PC-9 (cell line): ENCODE results near the gene KRT16. TPM values are rescaled to one million over a fixed set of nuclear protein-coding genes. Genes with fewer than 3 reads are reported as not detected.
A peak's percentile ranks its signal among the peaks of the same experiment; 100 is the strongest.
"Not testable (repeated sequence)": the region's sequence is repeated elsewhere in the genome, so short reads cannot be mapped to it uniquely, and the experiment has no call there.

Experiments
- BruUV-seq: library from RNA; stranded (reverse); fragments of 400-500 nt; replicated peaks from 2 replicates; lab custom pipeline; 2021; lab: Mats Ljungman, UMichigan
- CTCF ChIA-PET: fragments of 300-600 bp; sonication (Branson Sonifier 250); formaldehyde crosslinking; loops from one replicate; lab custom pipeline; 2022; ENCODE audit warnings: antibody characterized with exemption; lab: Charles Lee
- POLR2A ChIA-PET: fragments of 300-600 bp; sonication (Branson Sonifier 250); formaldehyde crosslinking; loops from one replicate; lab custom pipeline; 2022; ENCODE audit warnings: antibody characterized with exemption; ENCODE audit not compliant: unreplicated experiment; lab: Charles Lee
- DNase-seq, 2 experiments: peaks; one replicate each; pipeline versions ENCODE4 v3.0.0 to v3.0.0-alpha.2; 2015 to 2022; ENCODE audit warnings: mixed read lengths in 1 of 2
- H2AFZ ChIP-seq: fragments of 200-600 bp; sonication (generic); 2 replicates; pipeline ENCODE4 v1.8.1; 2017; ENCODE audit warnings: antibody characterized with exemption
- H3F3A ChIP-seq: fragments of 200-600 bp; sonication (generic); 2 replicates; pipeline ENCODE4 v1.8.1; 2017; ENCODE audit warnings: antibody characterized with exemption, mild to moderate bottlenecking, low read depth; ENCODE audit not compliant: insufficient read depth
- H3K27ac ChIP-seq: fragments of 200-600 bp; sonication (generic); 2 replicates; pipeline ENCODE4 v1.6.1; 2016; ENCODE audit warnings: mixed run types
- H3K27me3 ChIP-seq: fragments of 200-600 bp; sonication (generic); 2 replicates; pipeline ENCODE4 v1.6.1; 2016; ENCODE audit warnings: low read depth, mixed run types; ENCODE audit not compliant: insufficient read depth
- H3K36me3 ChIP-seq: fragments of 200-600 bp; sonication (generic); 2 replicates; pipeline ENCODE4 v1.6.1; 2016; ENCODE audit warnings: low read depth, mixed run types
- H3K4me1 ChIP-seq: fragments of 200-600 bp; sonication (generic); replicated peaks from 2 replicates; pipeline ENCODE4 v1.6.1; 2016; ENCODE audit warnings: mixed run types; ENCODE audit not compliant: insufficient read depth
- H3K4me2 ChIP-seq: fragments of 200-600 bp; sonication (generic); 2 replicates; pipeline ENCODE4 v1.6.1; 2017; ENCODE audit warnings: mixed run types
- H3K4me3 ChIP-seq: fragments of 200-600 bp; sonication (generic); 2 replicates; pipeline ENCODE4 v1.6.1; 2016; ENCODE audit warnings: mixed run types
- H3K79me2 ChIP-seq: fragments of 200-600 bp; sonication (generic); 2 replicates; pipeline ENCODE4 v1.6.1; 2017; ENCODE audit warnings: low read depth, mixed run types
- H3K9me2 ChIP-seq: fragments of 200-600 bp; sonication (generic); 2 replicates; pipeline ENCODE4 v1.8.1; 2017; ENCODE audit warnings: mild to moderate bottlenecking; ENCODE audit not compliant: insufficient read depth
- H3K9me3 ChIP-seq: fragments of 200-600 bp; sonication (generic); 2 replicates; pipeline ENCODE4 v1.8.1; 2016; ENCODE audit warnings: low read depth; ENCODE audit not compliant: insufficient read depth
- H4K20me1 ChIP-seq: fragments of 200-600 bp; sonication (generic); 2 replicates; pipeline ENCODE4 v1.8.1; 2017; ENCODE audit not compliant: insufficient read depth
- EZH2 ChIP-seq: fragments of 200-600 bp; sonication (generic); IDR thresholded peaks from 2 replicates; pipeline ENCODE4 v1.8.0; 2017; ENCODE audit warnings: antibody characterized with exemption, low read depth
- intact Hi-C: fragments of 100-400 bp; cut with micrococcal nuclease; formaldehyde crosslinking; loops from one replicate; pipeline ENCODE4 v1.10.0; 2022; ENCODE audit not compliant: unreplicated experiment
- total RNA-seq: library from RNA; stranded (reverse); gene quantifications from 2 replicates; pipeline ENCODE4 v1.2.3, GENCODE V29; 2021
- TF ChIP-seq, protein P1 (sequence below): fragments of 200-600 bp; sonication (generic); conservative IDR thresholded peaks from 2 replicates; pipeline ENCODE4 v1.6.1; 2017; ENCODE audit warnings: mixed run types, antibody characterized with exemption, mild to moderate bottlenecking, moderate library complexity

The KRT16 gene
- total RNA-seq, 1 experiment from 2014 or later, result 41.7 TPM

DNA sequence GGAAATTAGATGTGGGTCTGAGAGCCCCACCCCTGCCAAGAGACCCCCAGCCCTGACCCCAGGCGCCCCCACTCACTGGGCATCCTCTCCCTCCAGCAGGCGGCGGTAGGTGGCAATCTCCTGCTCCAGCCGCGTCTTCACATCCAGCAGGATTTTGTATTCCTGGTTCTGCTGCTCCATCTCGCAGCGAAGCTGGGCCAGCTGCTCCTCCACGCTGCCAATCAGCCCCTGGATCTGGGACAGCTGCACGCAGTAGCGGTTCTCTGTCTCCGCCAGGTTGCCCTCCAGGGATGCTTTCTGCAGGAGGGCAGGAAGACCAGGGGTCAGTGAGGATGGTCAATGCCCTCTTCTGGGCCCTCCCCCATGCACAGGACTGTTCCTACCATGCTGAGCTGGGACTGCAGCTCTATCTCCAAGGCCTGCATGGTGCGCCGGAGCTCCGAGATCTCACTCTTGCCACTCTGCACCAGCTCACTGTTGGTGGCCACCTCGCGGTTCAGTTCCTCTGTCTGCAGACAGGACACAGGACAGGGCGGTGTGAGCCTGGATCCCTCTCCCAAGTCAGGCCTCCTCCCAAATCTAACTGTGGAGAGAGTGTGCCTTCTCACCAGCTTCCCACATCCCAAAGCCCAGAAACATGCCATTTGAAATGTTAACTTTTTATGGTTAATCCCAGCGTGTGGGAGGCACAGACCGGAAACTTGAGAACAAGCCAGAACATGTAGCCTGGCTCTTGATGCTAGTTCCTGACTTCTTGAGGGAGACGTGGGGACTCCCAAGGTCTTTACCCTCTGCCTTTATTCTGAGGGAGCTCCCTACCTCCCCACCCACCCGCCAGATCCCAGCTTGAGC, 8.2 kb upstream of the KRT16 start:
- H3K4me1 ChIP-seq, result peaks cover 28% of the 10 kb centered on the region
- H3K27ac ChIP-seq, result no peak overlapping the region
- no peaks in the 10 kb centered on the region for H3K9me2 ChIP-seq
- H3K79me2 ChIP-seq, result no peaks in the 10 kb centered on the region
- intact Hi-C loops, result loop anchor here (5.0 kb wide), 1 partner anchor 44 kb away; no protein-coding TSS in a partner anchor
- no peak overlapping the region for H2AFZ ChIP-seq
- H3K4me3 ChIP-seq, result no peak overlapping the region
- CTCF ChIA-PET, result interaction anchor here (0.7 kb wide), 1 partner anchor 1127 kb away, joined by 3 read pairs; no protein-coding TSS in a partner anchor
- no TSS peak for BruUV-seq
- H4K20me1 ChIP-seq, result no peaks in the 10 kb centered on the region
- POLR2A ChIA-PET, result no interaction called here
- no peak overlapping the region for H3K4me2 ChIP-seq
- no peaks in the 10 kb centered on the region for H3K27me3 ChIP-seq
- H3K36me3 ChIP-seq, result no peaks in the 10 kb centered on the region
- TF ChIP-seq EZH2, result no peak
- TF ChIP-seq, protein P1, sequence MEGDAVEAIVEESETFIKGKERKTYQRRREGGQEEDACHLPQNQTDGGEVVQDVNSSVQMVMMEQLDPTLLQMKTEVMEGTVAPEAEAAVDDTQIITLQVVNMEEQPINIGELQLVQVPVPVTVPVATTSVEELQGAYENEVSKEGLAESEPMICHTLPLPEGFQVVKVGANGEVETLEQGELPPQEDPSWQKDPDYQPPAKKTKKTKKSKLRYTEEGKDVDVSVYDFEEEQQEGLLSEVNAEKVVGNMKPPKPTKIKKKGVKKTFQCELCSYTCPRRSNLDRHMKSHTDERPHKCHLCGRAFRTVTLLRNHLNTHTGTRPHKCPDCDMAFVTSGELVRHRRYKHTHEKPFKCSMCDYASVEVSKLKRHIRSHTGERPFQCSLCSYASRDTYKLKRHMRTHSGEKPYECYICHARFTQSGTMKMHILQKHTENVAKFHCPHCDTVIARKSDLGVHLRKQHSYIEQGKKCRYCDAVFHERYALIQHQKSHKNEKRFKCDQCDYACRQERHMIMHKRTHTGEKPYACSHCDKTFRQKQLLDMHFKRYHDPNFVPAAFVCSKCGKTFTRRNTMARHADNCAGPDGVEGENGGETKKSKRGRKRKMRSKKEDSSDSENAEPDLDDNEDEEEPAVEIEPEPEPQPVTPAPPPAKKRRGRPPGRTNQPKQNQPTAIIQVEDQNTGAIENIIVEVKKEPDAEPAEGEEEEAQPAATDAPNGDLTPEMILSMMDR, result no peak
- H3F3A ChIP-seq, result no peaks in the 10 kb centered on the region
- DNase-seq, result no peak
- H3K9me3 ChIP-seq, result no peaks in the 10 kb centered on the region

DNA sequence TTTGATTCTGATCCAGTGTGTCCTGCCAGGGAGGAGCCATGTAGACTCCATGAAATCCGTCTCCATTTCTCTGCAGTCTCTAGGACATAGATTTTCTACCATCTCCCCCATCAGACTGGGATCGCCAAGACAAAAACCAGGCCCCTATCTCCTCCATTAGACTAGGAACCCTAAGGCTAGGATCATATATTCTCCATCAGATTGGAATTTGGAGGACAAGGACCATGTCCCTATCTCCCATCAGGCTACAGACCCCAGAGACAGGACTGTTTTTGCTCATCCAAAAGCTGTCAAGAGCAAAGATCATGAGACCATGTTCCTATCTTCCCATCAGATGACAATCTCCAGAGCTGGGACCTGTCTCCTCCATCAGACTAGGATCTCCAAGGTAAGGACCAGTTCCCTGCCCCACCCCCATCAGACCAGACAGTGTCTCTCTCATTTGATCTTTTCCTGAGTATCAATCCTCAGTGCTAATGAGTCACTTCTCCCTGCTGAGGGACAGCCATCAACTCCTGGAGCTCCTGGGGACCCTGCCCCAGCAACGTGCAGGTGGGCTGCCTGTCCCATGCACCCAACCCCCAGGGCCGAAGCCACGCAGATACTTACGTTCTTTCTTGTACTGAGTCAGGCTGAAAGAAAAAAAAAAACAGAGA, 7.5 kb upstream of the KRT16 start:
- H3F3A ChIP-seq, H3K79me2 ChIP-seq, H3K9me2 ChIP-seq, H3K27me3 ChIP-seq, H3K4me2 ChIP-seq, H3K36me3 ChIP-seq, BruUV-seq, H3K4me3 ChIP-seq, H2AFZ ChIP-seq, H4K20me1 ChIP-seq, H3K27ac ChIP-seq, POLR2A ChIA-PET, DNase-seq, H3K9me3 ChIP-seq: not testable (repeated sequence)
- CTCF ChIA-PET, result interaction anchor here (0.7 kb wide), 1 partner anchor 1126 kb away, joined by 3 read pairs; no protein-coding TSS in a partner anchor
- intact Hi-C loops, result loop anchor here (5.0 kb wide), 1 partner anchor 43 kb away; no protein-coding TSS in a partner anchor
- peaks cover 32% of the 10 kb centered on the region for H3K4me1 ChIP-seq

DNA sequence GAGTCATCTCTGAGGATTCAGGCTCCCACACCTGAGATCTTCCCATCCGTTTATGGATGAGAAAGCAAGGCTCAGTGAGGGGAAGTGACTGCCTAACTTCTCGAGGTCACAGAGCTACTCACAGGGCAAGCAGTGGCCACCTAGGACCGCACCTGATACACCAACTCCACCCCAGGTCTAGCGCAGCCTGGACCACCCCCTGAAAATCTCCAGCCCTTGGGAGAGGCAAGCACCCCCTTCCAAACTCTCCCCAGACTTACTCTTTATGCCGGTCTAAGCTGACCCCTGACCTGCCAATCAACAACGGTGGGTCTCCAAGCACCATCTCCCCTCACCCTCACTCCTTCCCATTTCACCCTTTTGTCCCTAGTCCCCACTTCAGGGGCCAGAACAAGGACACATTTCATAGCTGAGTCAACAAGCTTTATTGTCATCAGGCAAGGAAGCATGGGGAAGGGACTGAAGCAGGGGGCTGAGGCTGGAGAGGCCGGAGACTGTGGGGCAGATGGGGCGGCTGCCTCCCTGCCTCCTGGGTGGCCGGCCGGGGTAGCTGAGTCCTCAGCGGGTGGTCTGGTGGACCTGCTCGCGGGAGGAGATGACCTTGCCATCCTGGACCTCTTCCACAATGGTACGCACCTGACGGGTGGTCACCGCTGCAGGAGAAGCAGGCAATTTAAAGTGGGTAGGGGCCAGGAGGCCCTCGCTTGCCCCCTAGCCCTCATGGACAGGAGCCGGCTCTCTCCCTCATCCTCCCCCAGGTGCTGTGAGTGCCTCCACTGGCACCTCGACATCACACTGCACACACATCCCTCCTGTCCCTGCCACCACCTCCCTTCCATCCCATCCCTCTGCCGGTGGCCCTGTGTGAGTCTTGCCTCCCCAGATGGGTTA, 6.7 kb upstream of the KRT16 start:
- POLR2A ChIA-PET, result interaction anchor here (0.6 kb wide), 1 partner anchor 86 kb away, joined by 4 read pairs; no protein-coding TSS in a partner anchor
- no peak overlapping the region for H3K4me3 ChIP-seq
- H2AFZ ChIP-seq, result no peak overlapping the region
- H4K20me1 ChIP-seq, result no peaks in the 10 kb centered on the region
- intact Hi-C loops, result no loop called here
- 0 out of 2 replicates have a peak overlapping the region, but pooled peaks have one; percentile 37 for H3K4me2 ChIP-seq
- H3F3A ChIP-seq, result peaks cover 9% of the 10 kb centered on the region; the same call in 1 of the 2 replicates
- no TSS peak for BruUV-seq
- H3K36me3 ChIP-seq, result no peaks in the 10 kb centered on the region
- H3K27me3 ChIP-seq, result no peaks in the 10 kb centered on the region
- DNase-seq, result peak in 1 of 2 experiments; percentile 53
- no peaks in the 10 kb centered on the region for H3K79me2 ChIP-seq
- peaks cover 32% of the 10 kb centered on the region for H3K4me1 ChIP-seq
- TF ChIP-seq, protein P1, result no peak
- no peak for TF ChIP-seq EZH2
- CTCF ChIA-PET, result interaction anchor here (0.7 kb wide), 1 partner anchor 12 kb away, joined by 3 read pairs; no protein-coding TSS in a partner anchor
- no peak overlapping the region for H3K27ac ChIP-seq
- H3K9me2 ChIP-seq, result no peaks in the 10 kb centered on the region
- H3K9me3 ChIP-seq, result no peaks in the 10 kb centered on the region
